Coronary artery (tissue), 2 donors: ENCODE results near the gene HNRNPL.
"Not testable (repeated sequence)": the region's sequence is repeated elsewhere in the genome, so short reads cannot be mapped to it uniquely, and the experiment has no call there.

Experiments
- DNase-seq: peaks from one replicate; pipeline ENCODE4 v3.0.0-alpha.2; 2017; ENCODE audit warnings: low spot score
- H3K27ac ChIP-seq, 2 donors: fragments of 200-600 bp; sonication (generic); one replicate each; pipeline ENCODE4 v1.5.1; 2016 to 2019
- H3K4me3 ChIP-seq: fragments of 200-600 bp; sonication (generic); 2 replicates; pipeline ENCODE4 v1.5.1; 2016; ENCODE audit warnings: mild to moderate bottlenecking, moderate library complexity
- TF ChIP-seq, protein P1 (sequence below): fragments of 200-600 bp; sonication (generic); IDR thresholded peaks from one replicate; pipeline ENCODE4 v1.5.1; 2019; ENCODE audit warnings: antibody characterized with exemption

HNRNPL gene

DNA sequence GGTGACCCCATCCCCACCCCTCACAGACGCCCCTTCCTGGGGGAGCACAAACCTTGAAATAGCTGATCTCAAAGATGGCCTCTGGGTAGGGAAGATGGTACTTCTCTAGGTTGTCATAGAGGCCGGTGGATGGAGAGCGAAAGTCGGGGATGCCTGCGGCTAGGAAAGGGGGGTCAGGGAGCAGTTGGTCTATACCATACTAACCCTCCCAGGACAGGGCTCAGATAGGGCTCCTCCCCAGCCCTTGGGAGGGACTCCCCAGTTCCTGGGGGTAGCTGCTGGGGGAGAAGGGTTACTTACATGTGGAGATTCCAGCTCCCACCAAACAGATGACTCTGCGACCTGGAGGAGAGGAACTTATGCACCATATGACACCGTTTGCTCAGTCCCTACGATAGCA is 40.0 kb upstream of the HNRNPL start:
- no peak for DNase-seq
- no peak overlapping the region for H3K4me3 ChIP-seq
- TF ChIP-seq, protein P1, sequence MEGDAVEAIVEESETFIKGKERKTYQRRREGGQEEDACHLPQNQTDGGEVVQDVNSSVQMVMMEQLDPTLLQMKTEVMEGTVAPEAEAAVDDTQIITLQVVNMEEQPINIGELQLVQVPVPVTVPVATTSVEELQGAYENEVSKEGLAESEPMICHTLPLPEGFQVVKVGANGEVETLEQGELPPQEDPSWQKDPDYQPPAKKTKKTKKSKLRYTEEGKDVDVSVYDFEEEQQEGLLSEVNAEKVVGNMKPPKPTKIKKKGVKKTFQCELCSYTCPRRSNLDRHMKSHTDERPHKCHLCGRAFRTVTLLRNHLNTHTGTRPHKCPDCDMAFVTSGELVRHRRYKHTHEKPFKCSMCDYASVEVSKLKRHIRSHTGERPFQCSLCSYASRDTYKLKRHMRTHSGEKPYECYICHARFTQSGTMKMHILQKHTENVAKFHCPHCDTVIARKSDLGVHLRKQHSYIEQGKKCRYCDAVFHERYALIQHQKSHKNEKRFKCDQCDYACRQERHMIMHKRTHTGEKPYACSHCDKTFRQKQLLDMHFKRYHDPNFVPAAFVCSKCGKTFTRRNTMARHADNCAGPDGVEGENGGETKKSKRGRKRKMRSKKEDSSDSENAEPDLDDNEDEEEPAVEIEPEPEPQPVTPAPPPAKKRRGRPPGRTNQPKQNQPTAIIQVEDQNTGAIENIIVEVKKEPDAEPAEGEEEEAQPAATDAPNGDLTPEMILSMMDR, result no peak
- no peak overlapping the region for H3K27ac ChIP-seq

DNA sequence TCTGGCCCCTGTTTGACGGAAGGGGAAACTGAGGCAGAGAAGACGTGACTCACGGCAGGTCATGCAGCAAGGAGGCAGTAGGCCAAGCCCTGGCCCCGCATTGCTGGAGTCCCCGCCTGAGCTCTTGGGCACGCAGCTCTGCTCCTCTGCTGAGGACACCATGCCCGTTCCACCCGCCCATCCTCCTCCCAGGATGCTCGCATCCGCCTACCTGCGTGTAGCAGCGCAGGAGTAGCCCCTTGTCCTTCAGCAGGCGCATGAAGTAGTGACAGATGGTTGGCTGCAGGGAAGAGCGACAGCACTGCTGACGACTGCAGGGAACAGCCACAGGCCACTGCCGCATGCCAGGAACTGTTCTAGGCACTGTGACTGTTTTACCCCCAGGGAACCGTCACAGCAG is 39.1 kb upstream of the HNRNPL start:
- H3K27ac ChIP-seq, result no peak overlapping the region

DNA sequence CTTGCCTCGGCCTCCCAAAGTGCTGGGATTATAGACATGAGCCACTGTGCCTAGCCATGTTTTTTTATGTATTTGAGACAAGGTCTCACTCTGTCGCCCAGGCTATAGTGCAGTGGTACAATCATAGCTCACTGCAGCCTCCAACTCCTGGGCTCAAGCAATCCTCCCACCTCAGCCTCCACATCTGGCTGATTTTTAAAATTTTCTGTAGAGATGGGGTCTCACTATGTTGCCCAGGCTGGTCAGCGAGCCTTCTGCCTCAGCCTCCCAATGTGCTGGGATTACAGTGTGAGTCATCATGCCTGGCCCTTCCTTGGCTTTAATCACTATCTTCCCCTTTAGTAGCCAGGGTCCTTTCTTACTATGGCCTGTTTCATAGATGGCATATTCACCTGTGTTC is 34.9 kb upstream of the HNRNPL start:
- DNase-seq, H3K27ac ChIP-seq: not testable (repeated sequence)

More for the DNA sequence above, 39.1 kb upstream of the HNRNPL start:
- no peak overlapping the region for H3K4me3 ChIP-seq
- DNase-seq, result no peak
- TF ChIP-seq, protein P1, result no peak

DNA sequence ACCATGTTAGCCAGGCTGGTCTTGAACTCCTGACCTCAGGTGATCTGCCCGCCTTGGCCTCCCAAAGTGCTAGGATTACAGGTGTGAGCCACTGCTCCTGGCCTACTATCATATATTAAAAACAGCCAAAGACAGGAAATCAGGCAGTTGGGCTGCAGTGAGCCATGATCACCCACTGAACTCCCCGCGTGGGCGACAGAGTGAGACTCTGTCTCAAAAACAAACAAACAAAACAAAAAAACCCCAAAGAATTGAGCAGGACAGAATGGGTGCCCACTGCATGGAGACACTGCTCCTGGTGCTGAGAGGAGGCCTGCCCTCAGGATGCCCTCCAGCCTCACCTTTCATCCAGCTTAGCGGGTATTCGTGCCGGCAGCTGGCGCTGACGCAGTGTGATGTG is 33.5 kb upstream of the HNRNPL start:
- TF ChIP-seq, protein P1, result no peak
- H3K27ac ChIP-seq, result no peak overlapping the region
- no peak for DNase-seq

More for the DNA sequence above, 34.9 kb upstream of the HNRNPL start:
- not testable (repeated sequence) for H3K4me3 ChIP-seq

DNA sequence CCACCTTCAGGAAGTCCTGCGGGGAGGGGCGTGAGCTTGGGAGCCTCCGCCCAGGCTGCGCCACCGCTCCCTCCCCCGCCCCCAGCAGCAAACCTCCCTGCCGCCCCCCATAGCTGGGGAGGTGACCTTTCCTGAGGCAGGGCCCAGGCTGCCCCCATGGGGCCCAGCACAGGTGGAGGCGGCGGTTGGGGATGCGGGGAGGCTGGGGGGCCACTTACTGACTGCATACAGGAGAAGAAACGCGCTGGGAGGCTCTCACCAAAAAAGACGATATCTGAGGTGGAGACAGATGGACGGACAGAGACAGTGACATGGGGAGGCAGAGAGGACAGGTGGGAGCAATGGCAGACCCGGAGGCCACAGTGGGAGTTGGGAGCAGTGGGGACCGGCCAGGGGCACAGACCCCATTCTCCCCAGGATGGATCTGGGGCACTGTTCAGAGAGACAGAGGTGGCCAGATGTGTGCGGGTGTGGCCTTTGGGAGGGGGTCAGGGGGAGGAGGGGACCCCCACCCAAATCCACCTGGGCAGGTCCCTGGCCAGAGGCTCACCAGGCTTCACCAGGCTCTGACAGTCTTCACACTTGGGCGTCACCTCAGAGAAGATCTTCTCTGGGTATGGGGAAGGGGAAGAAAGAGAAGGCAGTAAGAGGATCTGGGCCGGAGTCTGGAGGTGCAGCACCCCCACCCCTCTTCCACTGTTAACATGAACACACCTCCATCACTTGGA is 31.3 kb upstream of the HNRNPL start:
- TF ChIP-seq, protein P1, result no peak
- DNase-seq, result no peak
- H3K4me3 ChIP-seq, result no peak overlapping the region
- H3K27ac ChIP-seq, result no peak overlapping the region

More for the DNA sequence above, 33.5 kb upstream of the HNRNPL start:
- no peak overlapping the region for H3K4me3 ChIP-seq

DNA sequence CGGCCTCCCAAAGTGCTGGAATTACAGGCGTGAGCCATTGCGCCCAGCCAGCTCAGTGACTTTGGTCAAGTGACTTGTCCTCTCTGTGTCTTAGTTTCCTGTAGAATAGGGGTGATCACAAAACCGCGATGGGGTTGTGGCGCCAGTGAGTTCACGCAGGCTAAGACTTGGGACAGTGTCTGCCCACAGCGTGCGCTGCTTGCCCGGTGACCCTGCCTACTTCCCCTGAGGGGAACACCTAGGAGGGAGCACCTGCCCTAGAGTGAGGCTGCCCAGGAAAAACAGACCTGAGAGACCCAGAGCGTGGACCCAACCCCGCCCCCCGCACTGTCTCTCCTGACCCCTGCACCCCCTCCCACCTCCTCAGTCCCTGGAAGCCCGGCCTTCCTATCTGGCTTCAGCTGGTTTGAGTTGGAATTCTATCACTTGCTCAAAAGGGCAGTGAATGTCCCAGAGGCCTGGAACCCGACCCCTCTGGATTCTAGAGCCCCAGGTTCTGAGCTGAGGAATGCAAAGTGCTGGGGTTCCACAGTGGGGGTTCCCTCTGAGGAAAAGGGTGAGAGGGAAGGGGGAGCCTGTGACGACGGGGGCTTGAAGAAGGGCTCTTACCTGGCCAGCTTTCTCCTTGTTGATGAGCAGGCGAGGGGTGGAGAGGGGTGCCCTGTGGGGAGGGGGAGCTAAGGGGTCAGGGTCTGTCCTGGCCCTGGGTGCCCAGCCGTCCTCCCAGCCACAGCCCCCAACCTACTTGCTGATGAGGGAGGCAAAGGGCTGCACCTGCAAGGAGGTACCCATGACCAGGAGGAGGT is 30.5 kb upstream of the HNRNPL start:
- TF ChIP-seq, protein P1, result no peak
- no peak overlapping the region for H3K4me3 ChIP-seq
- DNase-seq, result no peak
- H3K27ac ChIP-seq, result no peak overlapping the region

DNA sequence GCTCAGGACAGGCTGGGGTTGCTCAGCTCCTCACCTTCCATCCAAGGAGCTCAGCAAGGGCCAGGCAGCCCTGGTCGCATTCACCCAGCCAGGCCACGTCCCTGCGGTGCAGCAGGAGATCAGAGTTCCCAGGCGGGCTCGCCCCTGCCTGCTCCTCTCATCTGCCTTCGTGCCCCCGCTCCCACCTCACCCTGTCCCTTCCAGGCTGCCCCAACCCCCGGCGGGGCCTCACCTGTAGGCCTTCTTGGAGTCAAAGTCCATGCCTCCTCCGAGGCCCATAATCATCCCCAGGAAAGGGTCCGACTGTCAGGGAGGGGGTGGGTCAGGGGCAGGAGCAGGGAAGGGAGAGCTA is 29.6 kb upstream of the HNRNPL start:
- TF ChIP-seq, protein P1, result no peak
- DNase-seq, result no peak
- Histone ChIP-seq H3K4me3 (no peak overlapping the region), H3K27ac (no peak overlapping the region)
